Superior temporal gyrus (tissue), 1 donor: ENCODE results near the gene SLC35B3.
"Not testable (repeated sequence)": the region's sequence is repeated elsewhere in the genome, so short reads cannot be mapped to it uniquely, and the experiment has no call there.

ENCODE experiments used
- DNase-seq: peaks from one replicate; pipeline ENCODE4 v3.0.0-alpha.2; 2016; ENCODE audit errors: extremely low spot score

The SLC35B3 gene

DNA sequence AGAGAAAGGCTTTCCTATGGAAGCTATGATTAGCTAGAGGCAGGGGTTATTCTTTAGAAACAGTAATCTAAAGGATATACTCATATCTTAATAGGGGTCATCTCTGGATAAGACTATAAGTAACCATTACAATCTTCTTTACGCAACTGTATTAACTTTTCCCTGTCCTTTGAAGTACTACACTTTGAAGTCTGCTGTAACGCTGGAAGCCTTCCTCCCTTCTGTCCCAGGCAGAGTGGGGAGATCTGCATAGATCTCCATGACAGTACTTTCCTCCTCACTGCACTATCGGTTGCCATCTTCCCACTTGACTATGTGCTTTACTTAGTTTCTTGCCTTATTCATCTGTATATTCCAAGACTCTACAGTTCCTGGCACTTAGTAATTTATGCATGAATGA lies 20.1 kb downstream of the SLC35B3 start:
- DNase-seq = no peak

DNA sequence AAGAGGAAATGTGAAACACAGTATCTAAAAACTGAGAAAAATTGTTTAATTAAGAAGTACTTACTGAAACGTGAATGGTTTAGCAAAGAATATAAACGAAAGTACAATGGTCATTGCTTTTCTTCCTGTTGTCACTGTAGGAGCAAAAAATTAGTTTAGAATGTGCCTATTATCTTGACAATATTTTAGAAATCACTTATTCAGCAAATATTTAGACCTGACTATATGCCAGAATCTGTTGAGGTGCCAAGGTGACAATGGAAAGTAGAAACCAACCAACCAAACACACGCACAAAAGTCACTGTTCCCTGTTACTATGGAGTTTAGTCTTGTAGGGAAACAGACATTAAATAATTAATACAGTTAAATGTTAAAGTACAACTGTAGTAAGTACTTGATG lies 20.5 kb downstream of the SLC35B3 start:
- DNase-seq = no peak

DNA sequence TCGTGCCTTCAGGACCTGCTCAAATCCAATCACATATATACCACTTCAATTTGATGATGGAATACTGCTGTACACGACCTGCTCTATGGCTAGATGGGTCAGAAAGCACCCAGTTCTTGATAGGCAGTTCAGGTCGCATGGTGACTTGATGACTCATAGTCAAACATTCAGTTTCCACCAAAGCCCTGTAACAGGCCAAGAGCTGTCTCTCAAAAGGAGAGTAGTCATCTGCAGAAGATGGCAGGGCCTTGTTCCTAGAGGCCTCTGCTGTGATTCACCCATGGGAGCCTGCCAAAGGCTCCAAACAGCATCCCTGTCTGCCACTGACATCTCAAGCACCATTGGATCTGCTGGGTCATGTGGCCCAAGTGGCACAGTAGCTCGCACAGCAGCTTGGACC lies 29.4 kb downstream of the SLC35B3 start:
- DNase-seq = not testable (repeated sequence)

DNA sequence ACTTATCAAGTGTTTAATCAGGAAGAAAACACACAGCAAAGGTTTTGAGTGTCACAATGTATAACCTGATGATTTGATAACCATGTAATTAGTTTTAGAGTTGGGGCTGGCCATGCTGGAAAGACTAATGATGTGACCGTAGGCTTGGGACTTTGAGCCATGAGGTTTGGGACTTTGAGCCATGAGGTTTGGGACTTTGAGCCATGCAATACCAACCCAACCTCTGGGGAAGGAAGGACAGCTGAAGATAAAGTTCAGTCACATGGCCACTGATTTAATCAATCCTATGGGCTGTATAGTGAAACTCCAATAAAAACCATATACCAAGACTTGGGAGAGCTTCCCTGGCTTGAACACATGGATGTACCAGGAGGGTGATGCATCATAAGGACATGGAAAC lies 32.8 kb downstream of the SLC35B3 start:
- DNase-seq = no peak

DNA sequence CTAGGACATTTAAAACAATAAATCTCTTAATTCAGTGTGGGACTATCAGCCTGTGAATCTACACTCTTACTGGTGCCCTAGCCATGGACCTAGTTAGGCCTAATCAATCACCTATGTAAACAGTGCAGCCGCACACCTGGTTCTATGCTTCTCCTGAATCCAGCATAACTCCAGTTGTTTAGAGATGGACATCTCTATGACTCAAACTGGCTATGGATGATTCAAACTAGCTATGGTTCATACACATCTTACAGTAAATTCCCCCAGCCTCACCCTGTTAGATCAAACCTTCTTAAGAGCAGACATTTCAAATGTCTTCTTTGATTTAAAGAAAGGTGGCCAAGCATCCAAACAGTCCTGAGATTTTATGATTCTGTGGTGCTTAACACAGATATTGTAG lies 34.7 kb downstream of the SLC35B3 start:
- DNase-seq = no peak

DNA sequence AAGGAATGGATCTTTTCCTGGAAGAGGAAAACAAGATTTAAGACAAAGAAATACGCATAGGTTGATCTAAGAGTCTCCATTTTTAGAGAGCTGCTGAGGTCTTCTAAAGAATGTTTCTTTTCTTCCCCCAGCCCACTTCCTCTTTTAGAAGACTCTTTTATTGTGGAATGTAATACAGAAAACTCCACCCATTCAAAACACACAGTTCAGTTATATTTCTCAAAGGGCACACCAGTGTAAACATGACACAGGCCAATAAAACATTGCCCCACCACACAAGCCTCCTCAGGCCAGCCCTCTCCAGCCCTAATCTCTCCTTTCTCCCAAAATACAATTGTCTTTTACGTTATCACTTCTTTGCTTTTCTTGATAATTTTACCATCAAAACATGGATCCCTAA lies 42.8 kb downstream of the SLC35B3 start:
- DNase-seq = no peak

DNA sequence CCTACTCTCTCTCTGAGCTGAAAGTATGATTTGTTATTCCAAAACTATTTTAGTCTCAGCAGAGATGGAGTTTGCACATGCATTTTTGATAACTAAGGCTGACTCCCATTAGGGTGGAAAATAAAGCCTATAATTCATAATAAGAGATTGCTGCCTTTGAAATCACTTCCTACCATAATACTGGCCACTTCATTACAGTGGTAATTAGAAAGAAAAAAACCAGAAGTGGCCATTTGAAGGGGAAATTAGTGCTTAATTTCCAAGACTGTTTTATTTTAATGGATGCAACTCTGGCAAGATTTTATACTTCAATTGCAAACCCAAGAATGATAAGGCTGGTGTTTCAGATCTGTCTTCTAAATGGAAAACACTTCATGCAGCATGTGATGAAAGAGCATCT lies 43.4 kb downstream of the SLC35B3 start:
- no peak for DNase-seq

DNA sequence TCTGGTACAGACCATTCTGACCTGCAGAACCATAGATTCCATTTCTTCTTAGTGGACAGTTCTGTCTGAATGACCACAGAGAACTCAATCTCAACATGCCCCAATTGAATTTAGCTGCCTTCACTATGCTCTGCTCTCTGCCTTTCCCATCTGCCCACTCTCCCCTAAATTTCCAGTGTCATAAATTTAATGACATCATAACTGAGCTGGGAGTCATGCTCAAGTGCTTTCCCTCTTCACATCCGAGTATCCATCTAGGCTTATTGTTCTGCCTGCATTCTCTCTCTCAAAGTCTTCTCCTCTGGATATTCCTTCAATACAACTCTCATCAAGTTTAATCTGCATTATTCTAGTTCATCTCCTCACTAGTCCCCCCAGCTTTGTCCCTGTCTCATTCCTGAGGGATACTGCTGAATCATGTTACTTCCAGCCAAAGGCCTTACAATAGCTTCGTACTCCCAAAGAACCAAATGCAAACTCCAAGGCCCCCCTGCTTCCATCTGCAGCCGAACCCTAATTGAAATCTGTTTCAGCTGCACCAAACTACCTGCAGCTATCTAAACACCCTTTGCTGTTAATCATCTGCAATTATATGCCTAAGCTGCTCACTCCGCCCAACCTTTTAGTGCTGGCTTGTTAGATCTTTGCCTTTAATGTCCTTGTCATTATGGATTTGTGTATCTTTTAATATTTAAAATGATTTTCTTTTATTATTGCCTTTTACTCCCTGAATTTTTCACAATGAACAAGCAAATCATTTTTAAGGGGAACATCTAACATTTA lies 46.1 kb downstream of the SLC35B3 start:
- DNase-seq = no peak

DNA sequence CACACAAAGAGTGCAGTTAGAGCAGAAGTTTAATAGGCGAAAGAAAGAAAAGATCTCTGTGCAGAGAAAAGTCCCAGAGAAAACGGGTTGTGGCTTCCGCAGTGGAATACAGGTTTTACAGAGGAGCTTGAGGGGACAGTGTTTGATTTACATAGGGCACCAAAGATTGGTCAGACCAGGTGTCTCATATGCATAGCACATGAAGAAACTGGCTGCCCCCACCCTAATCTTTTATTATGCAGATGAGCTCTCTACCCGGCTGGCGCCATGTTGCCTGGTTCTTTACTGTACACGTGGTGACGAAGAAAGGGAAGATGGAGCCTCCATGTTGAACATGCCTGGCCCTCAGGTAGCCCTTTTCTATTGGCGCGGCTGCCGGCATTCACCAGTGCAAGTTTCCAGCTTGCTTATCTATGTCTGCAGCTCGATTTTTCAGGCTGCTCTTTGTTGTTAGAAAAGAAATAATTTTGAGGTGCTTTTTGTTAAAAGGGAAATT lies 47.4 kb downstream of the SLC35B3 start:
- no peak for DNase-seq

DNA sequence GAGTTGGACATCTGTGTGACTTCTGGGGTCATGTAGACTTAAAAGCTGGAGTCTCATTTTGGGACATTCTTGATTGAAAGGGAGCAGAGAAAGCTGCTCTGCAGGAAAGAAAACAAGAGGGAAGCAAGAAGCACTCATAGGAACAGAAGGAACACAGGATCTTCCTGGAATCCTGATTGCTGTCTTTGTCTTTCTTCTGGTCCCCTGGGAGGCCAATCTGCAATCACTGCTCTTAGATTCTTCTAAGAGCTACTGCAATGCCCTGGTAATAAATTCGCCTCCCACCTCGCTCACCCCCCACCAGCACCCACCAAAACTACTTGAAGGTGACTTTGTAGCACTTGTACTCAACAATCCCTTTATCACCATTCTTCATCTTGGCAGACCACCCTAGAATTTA lies 51.8 kb downstream of the SLC35B3 start:
- DNase-seq = no peak

DNA sequence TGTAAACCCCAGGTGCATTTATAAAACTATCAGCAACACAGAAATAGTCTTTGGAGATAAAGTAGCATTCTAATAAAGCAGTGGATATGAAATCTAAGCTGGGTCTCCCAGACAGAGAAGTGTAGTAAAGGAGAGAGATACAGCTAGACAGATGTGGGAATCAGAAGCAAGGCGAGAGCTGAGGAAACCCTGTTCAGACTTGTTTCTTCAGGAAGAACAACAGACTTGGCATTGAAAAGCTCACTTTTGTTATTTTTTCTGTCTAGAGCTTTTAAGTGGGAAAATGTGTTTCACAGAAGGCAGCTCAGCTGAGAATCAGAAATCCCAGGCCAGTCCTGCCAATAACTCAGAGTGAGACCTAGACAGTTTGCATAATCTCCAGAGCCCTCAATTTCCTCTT lies 52.9 kb downstream of the SLC35B3 start:
- no peak for DNase-seq

DNA sequence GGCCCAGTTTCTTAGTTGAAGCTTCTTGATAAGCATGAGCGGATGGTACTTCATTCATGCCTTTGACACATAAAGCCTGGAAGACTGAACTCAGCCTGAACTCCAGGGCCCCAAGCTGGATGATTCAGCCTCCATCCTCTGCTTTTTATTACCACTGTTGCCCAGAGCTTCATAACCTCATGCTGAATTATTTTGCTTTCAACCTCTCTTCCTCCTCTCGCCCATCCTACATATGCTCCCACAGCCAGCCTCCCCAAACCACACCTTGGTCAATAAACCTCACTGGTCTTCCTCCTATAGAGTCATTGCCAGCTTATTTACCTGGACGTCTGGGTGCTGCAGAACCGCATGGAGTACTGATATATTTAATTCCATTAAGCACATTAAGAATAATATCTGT lies 59.4 kb downstream of the SLC35B3 start:
- DNase-seq = no peak
